OCI-LY7 (cell line): ENCODE data around the gene LRP10.

ENCODE experiments used
- EZH2phosphoT487 ChIP-seq: fragments of 200-600 bp; sonication (generic); IDR thresholded peaks from 2 replicates; pipeline ENCODE4 v1.6.1; 2018; ENCODE audit warnings: low read depth, borderline replicate concordance, mild to moderate bottlenecking, mixed run types, antibody characterized with exemption, low read length, moderate library complexity, mixed read lengths
- TF ChIP-seq, protein P1 (sequence below): fragments of 200-600 bp; sonication (generic); conservative IDR thresholded peaks from 2 replicates; pipeline ENCODE4 v1.5.1; 2014; ENCODE audit warnings: mild to moderate bottlenecking, antibody characterized with exemption, low read length, moderate library complexity, mixed read lengths

DNA sequence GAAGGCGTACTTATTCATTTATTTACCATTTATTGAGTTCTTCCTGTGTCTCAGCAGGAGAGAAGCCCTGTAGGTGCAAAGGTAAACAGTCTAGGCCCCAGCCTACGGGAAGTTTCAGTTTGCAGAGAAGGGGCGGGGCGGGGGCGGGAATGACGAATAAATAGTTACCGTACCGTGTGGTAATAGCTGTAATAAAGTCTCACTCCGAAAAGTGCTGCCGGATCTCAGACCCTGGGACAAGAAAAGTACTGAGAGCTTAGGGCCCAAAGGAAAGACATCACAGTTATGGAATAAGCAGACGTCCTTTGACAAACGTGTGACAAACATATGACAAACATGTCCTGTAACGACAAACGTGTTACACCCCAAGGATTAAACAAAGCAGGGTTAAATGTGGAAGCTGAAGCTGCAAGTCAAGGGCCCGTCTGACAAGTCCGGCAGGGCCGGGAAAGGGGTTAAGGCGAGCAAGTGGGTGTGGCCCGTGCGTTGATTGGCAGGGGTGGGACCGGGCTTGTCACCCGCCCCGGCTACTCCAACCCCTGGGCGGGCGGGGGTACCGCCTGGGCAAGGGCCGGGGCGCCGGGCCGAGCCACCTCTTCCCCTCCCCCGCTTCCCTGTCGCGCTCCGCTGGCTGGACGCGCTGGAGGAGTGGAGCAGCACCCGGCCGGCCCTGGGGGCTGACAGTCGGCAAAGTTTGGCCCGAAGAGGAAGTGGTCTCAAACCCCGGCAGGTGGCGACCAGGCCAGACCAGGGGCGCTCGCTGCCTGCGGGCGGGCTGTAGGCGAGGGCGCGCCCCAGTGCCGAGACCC, at the start of gene LRP10:
- TF ChIP-seq, protein P1, sequence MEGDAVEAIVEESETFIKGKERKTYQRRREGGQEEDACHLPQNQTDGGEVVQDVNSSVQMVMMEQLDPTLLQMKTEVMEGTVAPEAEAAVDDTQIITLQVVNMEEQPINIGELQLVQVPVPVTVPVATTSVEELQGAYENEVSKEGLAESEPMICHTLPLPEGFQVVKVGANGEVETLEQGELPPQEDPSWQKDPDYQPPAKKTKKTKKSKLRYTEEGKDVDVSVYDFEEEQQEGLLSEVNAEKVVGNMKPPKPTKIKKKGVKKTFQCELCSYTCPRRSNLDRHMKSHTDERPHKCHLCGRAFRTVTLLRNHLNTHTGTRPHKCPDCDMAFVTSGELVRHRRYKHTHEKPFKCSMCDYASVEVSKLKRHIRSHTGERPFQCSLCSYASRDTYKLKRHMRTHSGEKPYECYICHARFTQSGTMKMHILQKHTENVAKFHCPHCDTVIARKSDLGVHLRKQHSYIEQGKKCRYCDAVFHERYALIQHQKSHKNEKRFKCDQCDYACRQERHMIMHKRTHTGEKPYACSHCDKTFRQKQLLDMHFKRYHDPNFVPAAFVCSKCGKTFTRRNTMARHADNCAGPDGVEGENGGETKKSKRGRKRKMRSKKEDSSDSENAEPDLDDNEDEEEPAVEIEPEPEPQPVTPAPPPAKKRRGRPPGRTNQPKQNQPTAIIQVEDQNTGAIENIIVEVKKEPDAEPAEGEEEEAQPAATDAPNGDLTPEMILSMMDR = peak; percentile 48; the same call in 1 of the 2 replicates
- TF ChIP-seq EZH2phosphoT487 = no peak
